Cerebellar nuclear complex (tissue), 1 donor: ENCODE data around the gene CSK.
"Not testable (repeated sequence)": the region's sequence is repeated elsewhere in the genome, so short reads cannot be mapped to it uniquely, and the experiment has no call there.

Experiments
- DNase-seq, 2 experiments: peaks; one replicate each; lab custom pipeline; 2025; lab: John Stamatoyannopoulos, UW

Gene CSK

DNA sequence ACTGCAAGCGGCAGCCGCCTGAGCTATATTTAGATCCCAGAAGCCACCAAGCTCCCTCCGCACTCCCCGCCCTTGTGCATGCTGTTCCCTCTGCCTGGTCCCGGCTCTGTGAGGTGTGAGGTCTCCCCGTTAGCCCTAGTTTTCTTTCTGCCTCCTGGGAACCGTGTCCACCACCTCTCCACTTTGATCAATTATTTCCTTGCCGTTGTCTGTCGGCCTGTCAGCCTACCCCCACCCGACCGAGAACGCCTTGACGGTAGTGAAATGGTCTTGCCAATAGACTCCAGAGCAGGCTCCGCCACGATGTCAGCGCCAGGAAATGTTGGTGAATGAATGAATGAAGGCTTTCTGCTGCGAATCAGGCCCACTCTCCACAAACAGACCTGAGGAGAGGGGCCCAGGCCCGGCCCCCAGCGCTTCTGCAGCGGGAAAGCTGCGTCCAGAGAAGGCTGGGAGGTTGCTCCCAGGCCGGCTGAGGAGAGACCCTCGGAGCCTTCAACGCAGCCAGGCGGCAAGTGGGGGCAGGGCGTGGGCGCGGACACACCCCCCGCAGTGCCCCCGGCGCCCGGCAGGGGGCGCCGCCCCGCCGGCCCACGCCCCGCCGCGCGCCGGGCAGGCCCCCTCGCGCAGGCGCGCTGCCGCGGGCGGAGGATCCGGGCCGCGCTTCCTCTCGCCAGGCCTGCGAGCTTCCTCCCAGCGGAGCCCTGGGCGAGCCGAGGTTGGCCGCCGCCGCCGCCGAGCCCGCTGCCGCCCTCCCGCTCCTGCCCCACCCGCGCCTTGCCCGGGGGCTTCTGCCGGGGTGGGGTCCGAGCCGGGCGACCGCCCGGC is at the start of gene CSK:
Gene CSK (plus strand): TSS at position 650 of the 828 bp plus-strand sequence. CDS start 16,218 bp downstream, outside the sequence.
- DNase-seq: no peak

DNA sequence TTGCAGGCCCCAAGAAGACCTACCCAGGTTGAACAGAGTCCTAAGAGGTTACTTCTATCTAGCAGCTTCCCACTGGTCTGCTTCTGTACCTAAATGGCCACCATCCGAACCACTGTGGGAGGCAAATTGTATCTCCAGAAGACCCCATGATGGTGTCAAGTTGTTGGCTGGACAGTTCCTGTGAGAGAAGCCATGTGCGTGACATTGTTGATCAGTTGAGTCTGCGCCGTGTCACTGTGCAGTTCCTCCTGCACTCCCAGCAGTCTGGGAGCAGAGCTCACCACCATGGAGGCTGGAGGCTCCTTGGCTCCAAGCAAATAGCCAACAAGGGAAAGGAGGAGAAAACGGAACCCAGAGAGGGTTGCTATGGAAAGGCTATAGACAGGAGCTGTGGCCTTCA is 49.0 kb upstream of the CSK start:
- DNase-seq: no peak

DNA sequence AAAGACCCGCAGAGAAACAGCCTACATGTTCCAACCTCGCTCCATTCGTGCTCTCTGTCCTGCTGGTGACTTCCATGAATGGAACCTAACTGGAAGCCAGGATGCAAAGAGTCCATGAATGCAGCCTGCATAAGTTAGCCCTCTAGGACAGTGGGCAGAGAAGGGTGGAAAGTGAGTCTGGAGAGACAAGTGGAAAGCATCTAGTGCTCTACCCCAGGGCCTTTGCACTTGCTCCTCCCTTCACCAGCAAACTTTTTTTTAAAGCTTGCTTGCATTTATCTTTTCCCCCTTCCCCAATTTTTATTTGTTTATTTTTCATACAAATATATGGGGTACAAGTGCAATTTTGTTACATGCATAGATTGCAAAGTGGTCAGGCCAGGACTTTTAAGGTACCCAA is 48.6 kb upstream of the CSK start:
- DNase-seq: no peak

DNA sequence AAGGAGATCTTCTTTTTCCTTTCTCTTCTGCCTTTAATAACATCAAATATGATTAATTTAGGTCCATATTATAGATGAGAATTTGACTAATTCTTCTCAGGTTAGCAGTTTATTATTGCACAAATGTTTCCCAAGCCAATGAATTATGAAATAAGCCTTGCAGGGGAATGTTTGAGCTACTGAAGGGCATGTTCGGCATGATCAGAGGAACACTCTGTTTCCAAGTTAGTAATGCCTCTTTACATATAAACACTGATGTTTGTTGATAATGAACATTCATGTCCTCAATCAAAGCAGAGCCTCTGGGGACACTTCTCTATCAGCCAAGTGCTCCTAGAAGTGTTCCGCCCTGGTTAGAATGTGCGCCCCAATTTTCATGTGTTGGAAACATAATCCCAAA is 46.6 kb upstream of the CSK start:
- no peak for DNase-seq

DNA sequence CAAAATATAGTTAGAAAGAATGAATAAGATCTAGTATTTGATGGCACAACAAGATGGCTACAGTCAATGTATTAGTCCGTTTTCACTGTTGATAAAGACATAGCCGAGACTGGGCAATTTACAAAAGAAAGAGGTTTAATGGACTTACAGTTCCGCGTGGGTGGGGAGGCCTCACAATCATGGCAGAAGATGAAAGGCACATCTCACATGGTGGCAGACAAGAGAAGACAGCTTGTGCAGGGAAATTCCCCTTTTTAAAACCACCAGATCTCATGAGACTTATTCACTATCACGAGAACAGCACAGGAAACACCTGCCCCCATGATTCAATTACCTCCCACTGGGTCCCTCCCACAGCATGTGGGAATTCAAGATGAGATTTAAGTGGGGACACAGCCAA is 43.6 kb upstream of the CSK start:
- not testable (repeated sequence) for DNase-seq

DNA sequence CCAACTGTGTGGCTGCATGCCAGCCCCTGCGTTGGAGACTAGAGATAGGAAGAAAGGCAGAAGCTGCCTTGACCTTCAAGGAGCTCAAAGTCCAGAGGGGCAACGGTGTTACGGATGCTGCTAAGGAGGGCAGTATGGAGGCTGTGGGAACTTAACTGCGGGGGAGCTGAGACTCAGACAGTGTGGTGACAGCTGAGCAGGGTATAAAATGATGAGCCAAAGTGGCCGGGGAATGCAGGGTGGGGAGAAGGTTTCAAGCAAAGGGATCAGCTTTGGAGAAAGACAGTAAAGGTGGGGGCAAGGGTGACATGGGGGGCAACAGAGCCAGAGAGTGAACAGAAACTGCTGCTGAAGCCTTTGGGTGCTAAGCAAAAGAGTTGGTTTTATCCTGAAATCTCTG is 39.5 kb upstream of the CSK start:
- DNase-seq: no peak

DNA sequence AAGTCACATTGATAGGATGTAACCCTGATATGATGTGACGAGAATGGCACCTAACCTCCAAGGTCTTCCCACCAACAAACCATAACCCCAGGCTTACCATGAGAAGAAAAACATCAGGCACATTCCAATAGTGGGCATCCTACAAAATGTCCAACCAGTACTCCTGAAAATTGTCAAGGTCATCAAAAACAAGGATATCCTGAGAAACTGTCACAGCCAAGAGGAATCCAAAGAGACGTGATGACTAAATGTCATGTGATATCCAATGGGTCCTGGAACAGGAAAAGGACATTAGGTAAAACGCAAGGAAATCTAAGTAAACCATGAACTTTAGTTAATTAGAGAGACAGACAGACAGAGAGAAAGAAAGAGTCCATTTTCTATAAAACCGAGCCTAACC is 35.5 kb upstream of the CSK start:
- no peak for DNase-seq

DNA sequence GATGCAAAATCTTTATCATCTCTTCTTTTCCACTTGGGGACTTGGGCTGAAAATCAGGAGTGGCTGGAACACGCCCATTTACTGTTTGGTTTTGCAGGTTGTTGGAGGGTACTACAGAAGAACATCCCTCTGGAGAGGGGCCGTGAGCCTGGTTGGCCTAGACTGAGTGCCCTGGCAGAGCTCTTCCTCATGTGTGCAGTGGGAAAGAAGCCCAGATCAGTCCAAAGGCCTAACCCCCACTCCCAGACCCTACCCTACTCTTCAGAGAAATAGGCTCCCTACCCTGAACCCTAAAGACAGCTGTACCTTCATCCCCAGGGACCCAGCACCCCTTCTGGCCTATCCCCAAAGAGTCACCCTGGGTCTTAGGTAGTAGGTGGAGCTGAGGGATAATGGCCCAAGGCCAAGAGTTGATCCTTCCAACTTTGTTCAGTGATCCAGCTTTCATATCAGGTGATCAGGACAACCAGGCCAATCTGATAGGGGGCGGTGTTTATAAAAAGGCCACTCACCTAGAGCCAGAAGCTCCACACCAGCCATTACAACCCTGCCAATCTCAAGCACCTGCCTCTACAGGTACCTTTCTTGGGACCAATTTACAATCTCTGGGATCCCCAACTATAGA is 33.4 kb upstream of the CSK start, which contains the start of gene CYP1A2:
Gene CYP1A2 (plus strand): TSS at position 524 of the 625 bp plus-strand sequence. CDS start 894 bp downstream, outside the sequence.
- no peak for DNase-seq

DNA sequence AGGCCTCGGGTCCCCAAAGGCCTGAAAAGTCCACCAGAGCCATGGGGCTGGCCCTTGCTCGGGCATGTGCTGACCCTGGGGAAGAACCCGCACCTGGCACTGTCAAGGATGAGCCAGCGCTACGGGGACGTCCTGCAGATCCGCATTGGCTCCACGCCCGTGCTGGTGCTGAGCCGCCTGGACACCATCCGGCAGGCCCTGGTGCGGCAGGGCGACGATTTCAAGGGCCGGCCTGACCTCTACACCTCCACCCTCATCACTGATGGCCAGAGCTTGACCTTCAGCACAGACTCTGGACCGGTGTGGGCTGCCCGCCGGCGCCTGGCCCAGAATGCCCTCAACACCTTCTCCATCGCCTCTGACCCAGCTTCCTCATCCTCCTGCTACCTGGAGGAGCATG is 32.0 kb upstream of the CSK start:
- DNase-seq: no peak

DNA sequence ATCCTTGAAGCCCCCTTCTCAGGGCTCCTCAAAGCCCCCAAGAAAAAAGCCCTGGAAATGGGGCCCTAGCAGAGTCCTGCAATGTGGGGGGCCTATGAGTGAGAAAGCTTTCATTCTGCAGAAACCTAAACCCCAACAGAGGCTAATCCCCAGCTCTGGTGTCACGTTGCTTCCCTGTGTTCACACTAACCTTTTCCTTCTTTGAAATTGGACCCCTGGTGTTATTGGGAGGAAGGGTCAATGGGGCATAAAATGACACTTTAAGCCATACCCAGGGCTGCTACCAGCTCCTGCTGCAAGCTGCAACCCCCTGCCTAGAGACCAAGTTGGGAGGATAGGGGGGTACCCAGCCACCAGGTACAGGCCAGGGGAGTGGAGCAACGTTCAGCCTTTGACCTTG is 31.1 kb upstream of the CSK start:
- no peak for DNase-seq

DNA sequence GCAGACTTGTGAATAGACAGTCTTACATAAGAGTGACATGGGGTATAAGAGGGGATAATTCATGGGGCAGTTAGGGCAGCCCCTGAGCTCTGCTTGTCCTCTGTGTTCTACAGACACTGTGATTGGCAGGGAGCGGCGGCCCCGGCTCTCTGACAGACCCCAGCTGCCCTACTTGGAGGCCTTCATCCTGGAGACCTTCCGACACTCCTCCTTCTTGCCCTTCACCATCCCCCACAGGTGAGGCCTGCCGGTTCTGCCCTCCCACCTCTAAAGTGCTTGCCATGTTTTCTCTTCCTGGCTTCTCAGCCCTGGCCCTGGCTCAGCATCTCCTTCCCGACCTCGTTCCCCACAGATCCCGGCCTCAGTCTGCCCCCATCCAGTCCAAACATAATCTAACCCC is 29.9 kb upstream of the CSK start:
- DNase-seq: no peak

DNA sequence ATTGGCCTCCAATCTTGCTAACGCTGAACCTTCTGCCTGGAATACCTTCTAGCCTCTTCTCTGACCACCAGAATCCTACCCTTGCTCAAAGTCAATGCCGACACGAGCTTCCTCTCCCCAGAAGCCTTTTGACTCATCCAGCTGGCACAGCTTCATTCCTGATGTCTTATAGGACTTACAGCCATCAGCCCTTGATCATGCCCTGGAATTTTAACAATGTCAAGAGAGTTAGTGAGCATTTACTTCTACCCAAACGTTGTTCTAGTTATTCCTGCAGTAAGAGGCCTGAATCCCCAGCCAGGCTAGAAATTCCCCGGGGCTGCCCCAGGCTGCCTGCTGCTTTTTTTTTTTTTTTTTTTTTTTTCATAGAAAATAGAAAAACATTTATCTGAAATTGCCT is 29.3 kb upstream of the CSK start:
- no peak for DNase-seq

DNA sequence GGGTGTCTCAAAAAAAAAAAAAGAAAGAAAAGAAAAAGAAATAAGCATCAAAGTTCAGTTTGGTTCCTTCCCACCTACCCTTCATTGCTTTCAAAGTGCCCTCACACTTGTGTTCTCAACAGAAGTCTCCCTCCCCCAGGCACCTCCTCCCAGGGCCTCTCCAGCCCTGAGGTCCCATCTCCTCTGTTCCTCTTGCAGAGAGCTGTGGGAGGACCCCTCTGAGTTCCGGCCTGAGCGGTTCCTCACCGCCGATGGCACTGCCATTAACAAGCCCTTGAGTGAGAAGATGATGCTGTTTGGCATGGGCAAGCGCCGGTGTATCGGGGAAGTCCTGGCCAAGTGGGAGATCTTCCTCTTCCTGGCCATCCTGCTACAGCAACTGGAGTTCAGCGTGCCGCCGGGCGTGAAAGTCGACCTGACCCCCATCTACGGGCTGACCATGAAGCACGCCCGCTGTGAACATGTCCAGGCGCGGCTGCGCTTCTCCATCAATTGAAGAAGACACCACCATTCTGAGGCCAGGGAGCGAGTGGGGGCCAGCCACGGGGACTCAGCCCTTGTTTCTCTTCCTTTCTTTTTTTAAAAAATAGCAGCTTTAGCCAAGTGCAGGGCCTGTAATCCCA is 27.2 kb upstream of the CSK start:
- DNase-seq: no peak

DNA sequence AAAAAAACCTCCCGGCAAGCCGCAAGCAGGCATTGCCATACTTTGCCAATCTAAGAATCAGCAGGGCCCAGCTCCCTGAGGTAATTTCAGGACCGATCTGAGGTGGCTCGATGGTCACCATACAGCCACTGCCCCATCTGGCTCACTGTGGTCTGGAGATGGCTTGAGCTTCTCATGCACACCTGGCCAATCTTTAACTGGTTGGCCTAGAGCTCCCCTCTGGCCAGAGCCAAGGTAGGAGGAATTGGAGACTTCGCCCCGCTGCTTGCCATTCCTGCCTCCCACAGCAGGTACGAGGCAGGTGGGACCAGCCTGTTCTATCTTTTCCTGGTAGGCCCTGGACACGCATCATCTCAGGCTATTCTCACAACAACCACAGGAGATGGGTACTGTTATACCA is 23.1 kb upstream of the CSK start:
- DNase-seq: no peak

DNA sequence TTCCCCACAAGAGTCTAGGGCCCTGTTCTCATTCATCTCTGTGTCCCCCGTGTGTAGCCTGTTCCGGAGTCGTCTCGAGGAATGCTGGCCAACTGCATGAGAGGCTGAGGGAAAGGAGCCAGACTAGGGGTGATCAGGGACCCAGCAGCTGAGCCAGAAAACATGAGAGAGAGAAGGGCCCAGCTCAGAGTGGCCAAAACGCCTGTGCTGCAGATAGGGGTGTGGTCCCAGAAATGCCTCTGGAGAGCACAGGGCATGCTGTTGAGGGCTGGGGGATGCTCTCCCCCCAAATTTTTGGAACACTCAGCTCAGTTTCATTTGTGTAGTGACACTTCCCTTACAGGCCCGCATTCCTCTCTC is 19.1 kb upstream of the CSK start:
- DNase-seq: no peak

DNA sequence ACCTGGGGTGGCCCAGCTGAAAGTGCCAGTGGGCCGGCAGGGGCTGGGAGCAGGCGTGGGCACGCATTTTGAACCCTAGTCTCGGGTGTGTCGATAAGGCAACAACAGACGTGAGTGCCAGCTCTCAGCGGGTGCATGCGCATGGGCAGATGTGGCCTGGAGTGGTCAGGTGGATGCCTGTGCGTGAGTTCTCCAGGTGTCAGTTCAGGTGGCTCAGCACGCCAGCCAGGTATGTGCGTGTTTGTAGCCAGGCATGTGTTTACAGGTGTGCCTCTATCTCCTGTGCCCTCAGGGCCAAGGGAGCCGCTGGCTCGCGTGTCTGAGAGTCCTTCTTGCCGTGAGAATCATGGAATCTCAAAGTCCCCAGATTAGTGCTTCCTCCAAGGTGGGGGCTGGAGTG is 18.5 kb upstream of the CSK start:
- DNase-seq: no peak

DNA sequence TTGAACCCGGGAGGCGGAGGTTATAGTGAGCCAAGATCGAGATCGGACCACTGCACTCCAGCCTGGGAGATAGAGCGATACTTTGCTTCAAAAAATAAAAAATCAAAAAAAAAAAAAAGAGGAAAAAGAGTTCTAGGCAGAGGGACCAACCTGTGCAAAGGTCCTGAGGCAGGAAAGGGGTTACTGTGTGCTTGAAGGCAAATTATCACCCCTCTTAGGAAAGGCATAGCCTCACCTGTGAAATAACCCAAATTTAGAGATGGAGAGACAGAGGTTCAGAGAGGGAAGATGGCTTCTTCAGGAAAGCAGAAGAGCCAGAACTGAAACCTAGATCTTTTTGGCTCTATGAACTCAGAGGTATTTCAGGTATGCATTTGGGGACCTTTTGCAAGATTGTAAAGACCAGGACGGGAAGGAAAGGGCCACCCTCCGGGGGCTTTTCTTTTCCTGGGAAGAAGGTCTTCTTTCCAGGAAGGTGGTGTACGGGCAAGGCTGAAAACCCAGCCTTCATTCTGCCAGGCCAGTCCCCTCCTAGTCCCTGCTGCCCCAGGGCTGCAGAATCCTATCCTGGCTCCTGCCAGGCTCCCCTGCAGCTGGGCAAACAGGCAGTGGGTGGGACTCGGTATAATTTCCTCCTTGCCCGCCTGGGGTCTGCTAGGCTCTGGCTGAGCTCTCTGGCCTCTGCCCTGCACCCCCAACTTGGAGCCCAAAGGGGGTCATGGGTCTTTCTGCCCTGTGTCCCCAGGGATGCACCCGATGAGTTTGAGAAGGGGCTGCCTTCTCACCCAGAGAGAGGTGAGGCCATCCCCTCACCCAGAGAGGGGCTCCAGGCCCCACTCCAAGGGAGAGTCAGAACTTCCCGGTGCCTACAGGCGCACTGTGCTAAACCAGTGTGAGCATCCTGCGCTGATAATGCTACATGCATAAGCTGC is 14.4 kb upstream of the CSK start:
- DNase-seq: no peak

DNA sequence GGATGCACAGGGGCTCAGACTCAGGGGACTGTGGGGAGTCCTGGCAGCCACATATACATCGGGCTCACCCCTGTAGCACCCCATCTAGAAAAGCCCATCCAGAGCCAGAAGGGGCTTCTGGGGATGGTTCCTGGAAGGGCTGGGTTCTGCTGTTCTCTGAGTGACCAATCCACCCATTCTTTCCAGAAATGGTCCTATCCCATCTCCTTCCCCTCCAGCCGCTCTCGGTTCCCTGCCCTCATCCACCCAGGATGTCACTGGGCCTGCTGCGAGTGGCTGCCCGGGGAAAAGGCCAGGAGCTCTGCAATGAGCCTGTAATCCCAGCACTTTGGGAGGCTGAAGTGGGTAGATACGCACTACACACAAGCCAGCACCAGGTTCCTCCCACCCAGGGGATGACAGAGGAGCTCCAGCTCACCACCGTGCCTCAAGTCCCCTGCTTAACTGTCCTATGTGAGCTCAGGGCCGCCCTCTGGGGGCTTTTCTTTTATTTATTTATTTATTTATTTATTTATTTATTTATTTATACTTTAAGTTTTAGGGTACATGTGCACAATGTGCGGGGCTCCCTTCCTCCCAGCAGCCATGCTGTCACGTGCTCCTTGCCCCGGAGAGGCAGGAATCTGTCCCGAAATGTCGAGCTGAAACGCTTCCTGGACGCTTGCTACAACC is 13.6 kb upstream of the CSK start:
- DNase-seq: no peak

DNA sequence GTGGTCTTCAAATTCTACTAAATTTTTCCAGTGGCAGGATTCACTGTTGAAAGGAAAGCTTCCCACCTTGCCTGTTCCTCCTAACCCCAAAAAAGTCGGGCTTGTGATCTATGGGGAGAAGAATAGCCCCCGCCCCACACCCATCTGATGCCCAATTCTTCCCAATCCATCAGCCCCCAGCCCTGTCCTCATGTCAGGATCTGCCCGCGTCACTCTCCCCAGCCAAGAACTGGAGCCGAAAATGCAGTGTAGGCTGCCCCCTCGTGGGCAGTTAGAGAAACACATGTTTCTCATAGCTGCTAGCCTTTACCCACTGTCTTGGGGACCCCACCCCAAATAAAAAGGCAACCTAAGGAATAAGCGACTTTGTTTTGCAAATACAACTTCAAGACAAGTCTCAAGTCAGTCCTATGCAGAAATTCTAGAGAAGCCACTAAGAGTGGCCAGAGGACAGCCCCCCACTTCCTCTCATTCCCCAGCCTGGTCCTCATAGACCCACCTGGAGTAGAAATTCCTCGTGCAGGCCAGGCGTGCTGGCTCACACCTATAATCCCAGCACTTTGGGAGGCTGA is 13.0 kb upstream of the CSK start:
- DNase-seq: no peak

DNA sequence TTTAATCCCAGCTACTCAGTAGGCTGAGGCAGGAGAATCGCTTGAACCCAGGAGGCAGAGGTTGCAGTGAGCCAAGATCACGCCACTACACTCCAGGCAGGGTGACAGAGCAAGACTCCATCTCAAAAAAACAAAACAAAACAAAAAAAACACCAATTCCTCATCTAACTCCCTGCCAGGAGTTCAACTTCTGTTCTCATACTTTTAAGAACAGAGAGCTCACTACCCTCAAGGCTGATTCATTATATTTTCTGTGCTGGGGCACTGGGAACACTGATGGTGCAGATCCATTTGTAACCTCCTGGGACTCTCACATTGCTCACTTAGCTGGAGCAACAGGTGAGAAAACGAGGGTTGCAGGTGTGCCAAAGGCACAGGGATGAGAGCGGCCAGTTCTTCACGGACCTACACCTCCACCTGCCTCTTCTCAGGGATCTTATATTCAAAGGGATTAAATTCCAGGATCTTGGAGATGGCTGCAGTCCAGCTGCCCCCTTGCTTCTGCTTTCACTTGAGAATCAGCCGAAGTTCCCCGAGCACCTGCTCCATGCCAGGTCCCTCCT is 12.3 kb upstream of the CSK start:
- no peak for DNase-seq
